IMR-90 (cell line): ENCODE measurements around the gene ZCCHC17. TPM values are rescaled to one million over a fixed set of nuclear protein-coding genes. Genes with fewer than 3 reads are reported as not detected.

Experiments
- ATAC-seq: fragments of 200-7000 bp; cut with Tn5 transposase; 2 replicates; pipeline ENCODE4 v1.9.1; 2020; ENCODE audit warnings: low read depth, mild to moderate bottlenecking, moderate library complexity
- BruUV-seq: library from RNA; stranded (reverse); fragments of 400-500 nt; replicated peaks from 2 replicates; lab custom pipeline; 2021; lab: Mats Ljungman, UMichigan
- CTCF ChIA-PET: fragments of 300-600 bp; formaldehyde crosslinking; extraction: SDS; loops from one replicate; lab custom pipeline; 2021; ENCODE audit warnings: antibody characterized with exemption; lab: Yijun Ruan, JAX
- POLR2A ChIA-PET: fragments of 300-600 bp; sonication (Branson Sonifier 250); formaldehyde crosslinking; loops from one replicate; lab custom pipeline; 2022; ENCODE audit warnings: antibody characterized with exemption; ENCODE audit not compliant: unreplicated experiment; lab: Charles Lee
- DNase-seq: peaks from one replicate; pipeline ENCODE4 v3.0.0; 2013
- H2AFZ ChIP-seq: replicated peaks from 2 replicates; pipeline ENCODE3; 2013; ENCODE audit warnings: low read length, mild to moderate bottlenecking; ENCODE audit not compliant: poor library complexity
- H2AK5ac ChIP-seq: 2 replicates; pipeline ENCODE4 v1.6.1; 2013; ENCODE audit warnings: low read depth, low read length, inconsistent platforms
- H2AK9ac ChIP-seq: replicated peaks from 2 replicates; pipeline ENCODE3; 2013; ENCODE audit warnings: mild to moderate bottlenecking, low read depth, low read length, moderate library complexity; ENCODE audit not compliant: poor library complexity
- H2BK120ac ChIP-seq: 2 replicates; pipeline ENCODE4 v1.6.1; 2013; ENCODE audit warnings: low read depth, low read length, inconsistent platforms
- H2BK15ac ChIP-seq: 3 replicates; pipeline ENCODE4 v1.6.1; 2013; ENCODE audit warnings: low read depth, low read length, inconsistent platforms
- H2BK20ac ChIP-seq: 2 replicates; pipeline ENCODE4 v1.6.1; 2013; ENCODE audit warnings: low read depth, mild to moderate bottlenecking, inconsistent platforms, low read length, moderate library complexity
- H2BK5ac ChIP-seq: 2 replicates; pipeline ENCODE4 v1.6.1; 2013; ENCODE audit warnings: mild to moderate bottlenecking, low read depth, low read length, inconsistent platforms; ENCODE audit not compliant: poor library complexity, severe bottlenecking
- H3K14ac ChIP-seq: replicated peaks from 2 replicates; pipeline ENCODE4 v1.6.1; 2013; ENCODE audit warnings: low read depth, low read length, inconsistent platforms
- H3K18ac ChIP-seq: 2 replicates; pipeline ENCODE4 v1.6.1; 2013; ENCODE audit warnings: low read depth, low read length, control low read depth
- H3K23ac ChIP-seq: 2 replicates; pipeline ENCODE4 v1.6.1; 2013; ENCODE audit warnings: low read depth, low read length, inconsistent platforms
- H3K27ac ChIP-seq: 2 replicates; pipeline ENCODE4 v1.5.1; 2013; ENCODE audit warnings: mild to moderate bottlenecking, control low read depth, low read length; ENCODE audit not compliant: insufficient read depth
- H3K27me3 ChIP-seq: 2 replicates; pipeline ENCODE4 v1.6.1; 2013; ENCODE audit warnings: low read length; ENCODE audit not compliant: control insufficient read depth, insufficient read depth
- H3K36me3 ChIP-seq: 2 replicates; pipeline ENCODE4 v1.6.1; 2013; ENCODE audit warnings: low read length, mixed read lengths; ENCODE audit not compliant: control insufficient read depth, insufficient read depth
- H3K4ac ChIP-seq: 2 replicates; pipeline ENCODE4 v1.6.1; 2013; ENCODE audit warnings: low read depth, low read length, inconsistent platforms
- H3K4me1 ChIP-seq: 2 replicates; pipeline ENCODE4 v1.6.1; 2013; ENCODE audit warnings: low read length, mixed read lengths; ENCODE audit not compliant: control insufficient read depth, insufficient read depth
- H3K4me2 ChIP-seq: 2 replicates; pipeline ENCODE4 v1.6.1; 2013; ENCODE audit warnings: low read depth, mild to moderate bottlenecking, control low read depth, low read length, moderate library complexity
- H3K4me3 ChIP-seq: 2 replicates; pipeline ENCODE4 v1.5.1; 2013; ENCODE audit warnings: low read depth, mild to moderate bottlenecking, control low read depth, low read length, moderate library complexity; ENCODE audit not compliant: insufficient read depth
- H3K56ac ChIP-seq: 2 replicates; pipeline ENCODE4 v1.6.1; 2013; ENCODE audit warnings: low read length, inconsistent platforms; ENCODE audit not compliant: insufficient read depth; ENCODE audit errors: extremely low read depth
- H3K79me1 ChIP-seq, 2 experiments: 2 replicates each; pipeline ENCODE4 v1.6.1; 2013; ENCODE audit warnings: low read length in 2 of 2, inconsistent platforms in 1 of 2, low read depth in 1 of 2
- H3K9ac ChIP-seq: 2 replicates; pipeline ENCODE4 v1.6.1; 2013; ENCODE audit warnings: low read depth, low read length, control low read depth
- H3K9me1 ChIP-seq: 2 replicates; pipeline ENCODE4 v1.6.1; 2013; ENCODE audit warnings: low read length, inconsistent platforms; ENCODE audit not compliant: insufficient read depth
- H3K9me3 ChIP-seq: 2 replicates; pipeline ENCODE4 v1.6.1; 2013; ENCODE audit warnings: low read length; ENCODE audit not compliant: control insufficient read depth, insufficient read depth
- H4K20me1 ChIP-seq: 2 replicates; pipeline ENCODE4 v1.6.1; 2013; ENCODE audit warnings: low read length, inconsistent platforms; ENCODE audit not compliant: insufficient read depth
- H4K5ac ChIP-seq: 2 replicates; pipeline ENCODE4 v1.6.1; 2013; ENCODE audit warnings: mild to moderate bottlenecking, low read depth, low read length, control low read depth
- H4K8ac ChIP-seq, 2 experiments: 2 replicates each; pipeline ENCODE4 v1.6.1; 2013; ENCODE audit warnings: low read depth in 2 of 2, low read length in 2 of 2, control low read depth in 1 of 2, inconsistent platforms in 1 of 2
- H4K91ac ChIP-seq: 2 replicates; pipeline ENCODE4 v1.6.1; 2013; ENCODE audit warnings: low read depth, low read length, inconsistent platforms; ENCODE audit not compliant: insufficient read depth
- CEBPB ChIP-seq: IDR thresholded peaks from 2 replicates; pipeline ENCODE4 v1.6.1; 2012; ENCODE audit warnings: low read depth, low read length, improper control_type of control experiment
- CTCF ChIP-seq: conservative IDR thresholded peaks from 2 replicates; pipeline ENCODE4 v1.5.1; 2012; ENCODE audit warnings: mild to moderate bottlenecking, low read depth, low read length, improper control_type of control experiment
- ELK1 ChIP-seq: fragments of 150-350 bp; IDR thresholded peaks from 2 replicates; pipeline ENCODE4 v1.6.1; 2016; ENCODE audit warnings: low read depth, mild to moderate bottlenecking, low read length, moderate library complexity, borderline replicate concordance
- FOS ChIP-seq: fragments of 150-350 bp; IDR thresholded peaks from 2 replicates; pipeline ENCODE4 v1.6.1; 2016; ENCODE audit warnings: low read depth, low read length
- MAFK ChIP-seq: IDR thresholded peaks from 2 replicates; pipeline ENCODE4 v1.6.1; 2012; ENCODE audit warnings: low read depth, low read length, improper control_type of control experiment
- MAZ ChIP-seq: IDR thresholded peaks from 2 replicates; pipeline ENCODE4 v1.6.1; 2012; ENCODE audit warnings: low read depth, mild to moderate bottlenecking, low read length, improper control_type of control experiment, moderate library complexity, borderline replicate concordance
- MXI1 ChIP-seq: IDR thresholded peaks from 2 replicates; pipeline ENCODE4 v1.6.1; 2012; ENCODE audit warnings: low read depth, mild to moderate bottlenecking, low read length, moderate library complexity, borderline replicate concordance
- NFE2L2 ChIP-seq: fragments of 150-350 bp; IDR thresholded peaks from 2 replicates; pipeline ENCODE4 v1.6.1; 2016; ENCODE audit warnings: low read depth, mild to moderate bottlenecking, low read length
- USF2 ChIP-seq: fragments of 150-350 bp; IDR thresholded peaks from 2 replicates; pipeline ENCODE4 v1.6.1; 2017; ENCODE audit warnings: mild to moderate bottlenecking, antibody characterized with exemption, low read length, low read depth
- WGBS, 2 experiments: methylation state at CpG; one replicate each; pipeline versions ENCODE4 v1.1.5 to v1.1.7; 2013; ENCODE audit warnings: missing lambda C conversion rate in 2 of 2; ENCODE audit not compliant: insufficient read length in 1 of 2; ENCODE audit errors: extremely low coverage in 2 of 2; 5-methylcytosine and 5-hydroxymethylcytosine counted together
- dilution Hi-C: fragments of 300-500 bp; cut with HindIII; formaldehyde crosslinking; loops from one replicate; pipeline ENCODE4 v1.14.3; 2018; ENCODE audit warnings: low sequenced_read_pairs; ENCODE audit not compliant: unreplicated experiment
- in situ Hi-C: fragments of 300-500 bp; cut with MboI; formaldehyde crosslinking; loops from 3 replicates; pipeline ENCODE4 v1.14.3; 2019; ENCODE audit warnings: low sequenced_read_pairs, inconsistent platforms, mixed read lengths
- intact Hi-C: fragments of 100-400 bp; cut with micrococcal nuclease; formaldehyde crosslinking; loops from 2 replicates; pipeline ENCODE4 v1.10.0; 2022
- polyA plus RNA-seq, 3 experiments: library from polyadenylated mRNA; depleted of rRNA; stranded (reverse); fragments of >200 nt; gene quantifications; 2 replicates each; pipeline ENCODE4 v1.2.3, GENCODE V29; 2012; ENCODE audit warnings: low replicate concordance in 1 of 3
- total RNA-seq: library from RNA; depleted of rRNA; stranded (reverse); fragments of >200 nt; gene quantifications from 2 replicates; pipeline ENCODE4 v1.2.3, GENCODE V29; 2012

ZCCHC17 gene
- total and polyA plus RNA-seq, 2 of the 4 experiments (the other 2 are of a cell fraction), result 48.4 to 48.9 TPM

- no peak overlapping the region for H2BK20ac ChIP-seq
- DNase-seq, result no peak
- no peak for TF ChIP-seq ELK1
- TF ChIP-seq FOS, result no peak
- TF ChIP-seq CTCF, result no peak
- no peak for TF ChIP-seq USF2
- TF ChIP-seq NFE2L2, result no peak
- TF ChIP-seq MAZ, result no peak
- TF ChIP-seq MXI1, result no peak
- TF ChIP-seq MAFK, result no peak
- TF ChIP-seq CEBPB, result no peak
- H2AFZ ChIP-seq, result no peak overlapping the region
- H2BK5ac ChIP-seq, result no peak overlapping the region
- no peaks in the 10 kb centered on the region for H4K20me1 ChIP-seq
- H3K18ac ChIP-seq, result no peak overlapping the region
- no peak overlapping the region for H3K56ac ChIP-seq
- ChIA-PET CTCF (interaction anchor here (0.6 kb wide), 1 partner anchor 172 kb away, joined by 3 read pairs; no protein-coding TSS in a partner anchor), POLR2A (no interaction called here)
- dilution Hi-C loops (no loop called here), intact Hi-C loops (no loop called here), in situ Hi-C loops (no loop called here)
- no peak overlapping the region for H2AK9ac ChIP-seq
- no peak overlapping the region for H3K23ac ChIP-seq
- no TSS peak for BruUV-seq
- H2BK120ac ChIP-seq, result no peak overlapping the region
- no peak overlapping the region for H3K14ac ChIP-seq
- H3K9me3 ChIP-seq, result no peaks in the 10 kb centered on the region
- H3K27ac ChIP-seq, result no peak overlapping the region
- H3K79me1 ChIP-seq, result no peaks in the 10 kb centered on the region
- no peak overlapping the region for H2BK15ac ChIP-seq
- H3K4me1 ChIP-seq, result no peaks in the 10 kb centered on the region
- ATAC-seq, result no peak
- peaks cover 16% of the 10 kb centered on the region for H3K36me3 ChIP-seq
- H3K4me3 ChIP-seq, result no peak overlapping the region
- no peaks in the 10 kb centered on the region for H3K27me3 ChIP-seq
- H4K91ac ChIP-seq, result no peak overlapping the region
- H4K5ac ChIP-seq, result no peak overlapping the region
- no peak overlapping the region for H3K4me2 ChIP-seq
- H2AK5ac ChIP-seq, result no peak overlapping the region
- H4K8ac ChIP-seq, result no peak overlapping the region
- no peak overlapping the region for H3K4ac ChIP-seq
- no peaks in the 10 kb centered on the region; the same call in 1 of the 2 replicates for H3K9me1 ChIP-seq
- H3K9ac ChIP-seq, result no peak overlapping the region
- WGBS, 2 experiments, result no CpG with 5 or more reads among the region's 1 CpG
Observed at GRCh38 chr1:31257213-31257612, 39.6 kb upstream of the ZCCHC17 start.
